Pulmonary artery endothelial cell (primary cell): ENCODE results near the gene FCMR. TPM values are rescaled to one million over a fixed set of nuclear protein-coding genes. Genes with fewer than 3 reads are reported as not detected.

ENCODE experiments used
- DNase-seq: peaks from one replicate; pipeline ENCODE4 v3.0.0-alpha.2; 2011; ENCODE audit warnings: low read depth, low spot score
- total RNA-seq: library from RNA; depleted of rRNA; stranded (reverse); fragments of >200 nt; gene quantifications from 2 replicates; pipeline ENCODE4 v1.2.3, GENCODE V29; 2014

The FCMR gene
- not detected in 2 replicates for total RNA-seq

GRCh38 chr1:206921772-206922265 is at the start of gene FCMR:
TSS of gene FCMR (minus strand) at chr1:206921941. CDS start at chr1:206921854, 87 bp downstream.
- no peak for DNase-seq

GRCh38 chr1:206971029-206971655 is 49.4 kb upstream of the FCMR start:
- DNase-seq, result no peak

GRCh38 chr1:206970446-206970845 is 48.7 kb upstream of the FCMR start, which contains the start of gene FCAMR:
TSS of gene FCAMR (minus strand) at chr1:206970460. CDS start at chr1:206970125, 335 bp downstream.
- DNase-seq, result no peak

- DNase-seq, result no peak
These were observed 47.3 kb upstream of the FCMR start for GRCh38 chr1:206969090-206969489.

GRCh38 chr1:206967096-206967849 is 45.5 kb upstream of the FCMR start:
- DNase-seq, result no peak

- DNase-seq, result no peak
These were observed 44.0 kb upstream of the FCMR start for GRCh38 chr1:206965781-206966180.

- DNase-seq, result no peak
These were observed 42.0 kb upstream of the FCMR start for GRCh38 chr1:206963740-206964139.

- no peak for DNase-seq
These were observed 41.5 kb upstream of the FCMR start for GRCh38 chr1:206963119-206963712.

- DNase-seq, result no peak
These were observed 40.5 kb upstream of the FCMR start for GRCh38 chr1:206962272-206962671.

- DNase-seq, result no peak
These were observed 39.9 kb upstream of the FCMR start for GRCh38 chr1:206961668-206962067.

GRCh38 chr1:206960676-206961386 is 39.1 kb upstream of the FCMR start:
- no peak for DNase-seq

GRCh38 chr1:206958144-206958543 is 36.4 kb upstream of the FCMR start:
- DNase-seq, result no peak

- DNase-seq, result no peak
These were observed 35.9 kb upstream of the FCMR start for GRCh38 chr1:206957639-206958038.

- no peak for DNase-seq
These were observed 34.0 kb upstream of the FCMR start for GRCh38 chr1:206955476-206956451.

GRCh38 chr1:206954459-206955342 is 33.0 kb upstream of the FCMR start:
- DNase-seq, result no peak

- no peak for DNase-seq
These were observed 31.9 kb upstream of the FCMR start for GRCh38 chr1:206953626-206954025.

GRCh38 chr1:206953126-206953525 is 31.4 kb upstream of the FCMR start:
- no peak for DNase-seq

- no peak for DNase-seq
These were observed 30.4 kb upstream of the FCMR start for GRCh38 chr1:206952171-206952570.

GRCh38 chr1:206951318-206952100 is 29.8 kb upstream of the FCMR start:
- no peak for DNase-seq
